Measurements from ENCODE around the gene ZCCHC24. TPM values are rescaled to one million over a fixed set of nuclear protein-coding genes. Genes with fewer than 3 reads are reported as not detected.

The ZCCHC24 gene
- total and polyA plus RNA-seq, 2 donors from 2014 or later: 8.4 to 21.3 TPM

DNA sequence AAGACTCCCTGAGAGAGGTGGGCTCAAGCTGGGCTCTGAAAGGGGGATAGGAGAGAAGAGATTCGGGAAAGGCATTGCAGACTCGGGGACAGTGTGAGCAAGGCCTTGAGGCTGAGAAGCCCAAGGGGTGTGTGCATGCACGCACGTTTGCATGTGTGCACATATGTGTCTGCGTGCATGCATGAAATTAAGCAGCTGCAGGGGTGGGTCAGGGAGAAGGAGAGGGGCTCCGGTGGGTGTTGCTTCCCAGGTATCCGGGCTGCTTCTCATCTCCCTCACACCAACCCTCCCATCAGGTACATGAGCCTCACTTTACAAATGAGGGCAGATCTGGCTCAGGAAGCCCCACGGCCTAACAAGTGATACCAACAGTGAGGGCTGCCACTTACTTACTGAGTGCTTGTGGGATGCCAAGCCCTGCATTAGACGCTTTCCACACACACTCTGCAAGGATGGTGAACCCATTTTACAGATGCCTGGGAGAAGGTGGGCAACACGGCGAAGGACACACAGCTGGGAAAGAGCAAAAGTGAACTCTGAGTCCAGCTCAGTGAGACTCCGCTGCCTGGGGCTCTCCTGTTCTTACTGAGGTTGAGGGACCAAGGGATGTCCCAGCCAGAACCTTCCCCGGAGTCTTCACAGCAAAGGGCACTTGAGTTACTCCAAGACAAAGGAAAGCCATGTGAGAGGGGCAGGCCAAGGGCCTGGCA, 26.4 kb downstream of the ZCCHC24 start:
- FAIRE-seq (no peak), DNase-seq (peak in 1 of 5 donors; percentile 54)
- H3K36me3 ChIP-seq (ENCODE audit: control insufficient read depth in 2 of 3, insufficient read depth in 3 of 3, low read length in 3 of 3): peaks cover 0 to 3% (median 0%) of the 10 kb centered on the region in 3 donors
- no peak overlapping the region for H3K9ac ChIP-seq (ENCODE audit: low read length in 3 of 3)
- no peak for TF ChIP-seq CTCF (IDR thresholded peaks at IDR 0.05; ENCODE audit: borderline replicate concordance, extremely low read depth, insufficient read depth)
- no peaks in the 10 kb centered on the region for H3K9me3 ChIP-seq (ENCODE audit: control insufficient read depth in 2 of 3, insufficient read depth in 1 of 3, low read length in 3 of 3)
- H3K4me3 ChIP-seq (ENCODE audit: low read length in 3 of 3): no peak overlapping the region
- peaks cover 0 to 6% (median 0%) of the 10 kb centered on the region in 3 donors for H3K4me1 ChIP-seq (ENCODE audit: control insufficient read depth in 2 of 3, insufficient read depth in 2 of 3, low read depth in 1 of 3, low read length in 3 of 3)
- H3K27ac ChIP-seq (ENCODE audit: low read depth in 2 of 2, low read length in 2 of 2): no peak overlapping the region
- intact Hi-C loops (cut with DNase I): no loop called here
- no peaks in the 10 kb centered on the region for H3K27me3 ChIP-seq (ENCODE audit: control insufficient read depth, insufficient read depth, low read length)

GRCh38 chr10:79418274-79418673, 27.1 kb downstream of the ZCCHC24 start:
- FAIRE-seq: no peak
- Histone ChIP-seq H3K4me3 (ENCODE audit: low read length in 3 of 3) (no peak overlapping the region), H3K4me1 (ENCODE audit: control insufficient read depth in 2 of 3, insufficient read depth in 2 of 3, low read depth in 1 of 3, low read length in 3 of 3) (peaks cover 0 to 11% (median 0%) of the 10 kb centered on the region in 3 donors), H3K27ac (ENCODE audit: low read depth in 2 of 2, low read length in 2 of 2) (no peak overlapping the region), H3K27me3 (ENCODE audit: control insufficient read depth, insufficient read depth, low read length) (no peaks in the 10 kb centered on the region), H3K9me3 (ENCODE audit: control insufficient read depth in 2 of 3, insufficient read depth in 1 of 3, low read length in 3 of 3) (no peaks in the 10 kb centered on the region), H3K9ac (ENCODE audit: low read length in 3 of 3) (no peak overlapping the region), H3K36me3 (ENCODE audit: control insufficient read depth in 2 of 3, insufficient read depth in 3 of 3, low read length in 3 of 3) (peaks cover 0 to 3% (median 0%) of the 10 kb centered on the region in 3 donors)
- no peak for TF ChIP-seq CTCF (IDR thresholded peaks at IDR 0.05; ENCODE audit: borderline replicate concordance, extremely low read depth, insufficient read depth)
- DNase-seq: peak in 1 of 5 donors; percentile 41
- intact Hi-C loops (cut with DNase I): no loop called here

DNA sequence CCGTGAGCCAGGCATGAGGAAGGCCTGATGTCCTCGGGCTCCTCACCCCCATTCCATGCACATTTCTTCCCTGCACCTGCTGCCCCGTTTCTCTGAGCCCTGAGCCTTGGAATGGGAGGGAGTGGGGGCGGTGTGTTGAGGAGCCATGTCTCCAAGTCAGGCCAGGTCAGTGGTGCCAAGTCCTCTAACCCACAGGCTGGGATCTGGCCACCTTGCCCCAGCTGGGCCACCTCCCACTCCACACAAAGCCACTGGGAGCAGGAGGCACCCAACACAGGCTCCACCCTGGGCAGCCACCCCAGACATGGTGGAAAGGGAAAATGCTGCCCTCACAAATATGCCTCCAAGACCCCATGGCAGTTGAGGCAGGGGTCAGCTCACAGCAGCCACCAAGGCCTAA, 27.7 kb downstream of the ZCCHC24 start:
- peak in 1 of 5 donors; percentile 59 for DNase-seq
- TF ChIP-seq CTCF (IDR thresholded peaks at IDR 0.05; ENCODE audit: borderline replicate concordance, extremely low read depth, insufficient read depth): no peak
- peaks cover 0 to 15% (median 0%) of the 10 kb centered on the region in 3 donors for H3K4me1 ChIP-seq (ENCODE audit: control insufficient read depth in 2 of 3, insufficient read depth in 2 of 3, low read depth in 1 of 3, low read length in 3 of 3)
- intact Hi-C loops (cut with DNase I): no loop called here
- no peak overlapping the region for H3K27ac ChIP-seq (ENCODE audit: low read depth in 2 of 2, low read length in 2 of 2)
- no peak overlapping the region for H3K4me3 ChIP-seq (ENCODE audit: low read length in 3 of 3)
- no peaks in the 10 kb centered on the region for H3K27me3 ChIP-seq (ENCODE audit: control insufficient read depth, insufficient read depth, low read length)
- H3K9ac ChIP-seq (ENCODE audit: low read length in 3 of 3): no peak overlapping the region
- H3K36me3 ChIP-seq (ENCODE audit: control insufficient read depth in 2 of 3, insufficient read depth in 3 of 3, low read length in 3 of 3): peaks cover 0 to 3% (median 0%) of the 10 kb centered on the region in 3 donors
- FAIRE-seq: no peak
- H3K9me3 ChIP-seq (ENCODE audit: control insufficient read depth in 2 of 3, insufficient read depth in 1 of 3, low read length in 3 of 3): no peaks in the 10 kb centered on the region

Measured in kidney (tissue), 14 donors.